HG03196 (cell line): ENCODE data around the gene CCSER1.
"Not testable (repeated sequence)": the region's sequence is repeated elsewhere in the genome, so short reads cannot be mapped to it uniquely, and the experiment has no call there.

ENCODE experiments used
- ATAC-seq: cut with Tn5 transposase; IDR thresholded peaks from one replicate; pipeline ENCODE4 v1.9.1; 2021; ENCODE audit not compliant: unreplicated experiment

CCSER1 gene

DNA sequence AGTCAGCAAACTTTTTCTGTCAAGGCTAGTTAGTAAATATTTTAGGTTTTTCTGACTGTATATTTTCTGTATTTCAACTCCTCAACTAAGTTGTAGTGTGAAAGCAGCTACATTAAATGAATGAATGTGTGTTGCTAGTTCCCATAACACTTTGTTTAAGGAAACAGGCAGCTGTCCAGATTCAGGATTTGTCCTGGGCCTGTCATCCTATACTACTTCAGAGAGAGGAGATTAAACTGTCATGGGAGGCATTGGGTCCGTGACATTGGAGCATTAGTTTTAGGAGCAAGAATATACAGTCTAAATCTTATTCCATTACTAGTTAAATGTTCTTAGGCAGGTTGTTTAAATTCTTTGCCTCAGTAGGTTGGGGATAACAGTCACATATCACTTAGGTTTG is 516.0 kb downstream of the CCSER1 start:
- ATAC-seq, result no peak

DNA sequence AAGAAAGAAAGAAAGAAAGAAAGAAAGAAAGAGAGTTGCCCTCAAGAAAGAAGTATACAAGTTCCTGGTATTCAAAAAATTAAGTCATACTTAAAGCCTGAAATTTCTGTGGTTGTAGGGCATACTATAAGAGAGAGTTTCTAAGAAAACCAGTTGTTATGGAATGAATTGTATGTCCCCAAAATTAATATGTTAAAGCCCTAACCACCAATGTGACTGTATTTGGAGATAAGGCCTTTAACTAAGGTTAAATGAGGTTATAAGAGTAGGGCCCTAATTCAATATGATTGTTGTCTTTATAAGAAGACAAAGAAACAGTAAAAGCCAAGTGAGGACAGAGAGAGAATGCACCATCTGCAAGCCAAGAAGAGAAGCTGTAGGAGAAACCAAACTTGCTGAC is 521.1 kb downstream of the CCSER1 start:
- ATAC-seq, result no peak

DNA sequence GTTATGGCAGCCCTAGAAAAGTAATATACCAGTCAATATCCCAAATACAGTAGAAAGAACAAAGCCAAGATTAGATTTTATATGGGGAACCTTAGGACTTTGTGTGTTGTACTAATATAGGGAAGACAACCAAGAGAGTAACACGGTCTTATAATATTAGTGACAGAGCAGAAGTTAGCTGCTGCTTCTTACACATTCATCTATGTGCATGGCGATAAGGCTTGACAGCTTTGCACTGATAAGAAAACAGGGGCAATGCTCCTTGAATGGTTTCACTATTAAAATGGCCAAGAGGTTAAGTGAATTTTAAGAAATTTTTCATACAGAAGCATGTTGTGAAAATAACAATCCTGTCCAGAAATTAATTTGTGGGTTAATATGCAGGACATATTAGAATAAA is 521.6 kb downstream of the CCSER1 start:
- ATAC-seq, result no peak

- no peak for ATAC-seq
Observed at GRCh38 chr4:90660672-90661071, 533.5 kb downstream of the CCSER1 start.

GRCh38 chr4:90670183-90670582 is 543.0 kb downstream of the CCSER1 start:
- ATAC-seq, result no peak

- ATAC-seq, result no peak
Observed at GRCh38 chr4:90689739-90690138, 562.5 kb downstream of the CCSER1 start.

- no peak for ATAC-seq
Observed at GRCh38 chr4:90695411-90695810, 568.2 kb downstream of the CCSER1 start.

GRCh38 chr4:90705501-90705900 is 578.3 kb downstream of the CCSER1 start:
- not testable (repeated sequence) for ATAC-seq

GRCh38 chr4:90715242-90715641 is 588.0 kb downstream of the CCSER1 start:
- ATAC-seq, result no peak

GRCh38 chr4:90718931-90719330 is 591.7 kb downstream of the CCSER1 start:
- ATAC-seq, result no peak

DNA sequence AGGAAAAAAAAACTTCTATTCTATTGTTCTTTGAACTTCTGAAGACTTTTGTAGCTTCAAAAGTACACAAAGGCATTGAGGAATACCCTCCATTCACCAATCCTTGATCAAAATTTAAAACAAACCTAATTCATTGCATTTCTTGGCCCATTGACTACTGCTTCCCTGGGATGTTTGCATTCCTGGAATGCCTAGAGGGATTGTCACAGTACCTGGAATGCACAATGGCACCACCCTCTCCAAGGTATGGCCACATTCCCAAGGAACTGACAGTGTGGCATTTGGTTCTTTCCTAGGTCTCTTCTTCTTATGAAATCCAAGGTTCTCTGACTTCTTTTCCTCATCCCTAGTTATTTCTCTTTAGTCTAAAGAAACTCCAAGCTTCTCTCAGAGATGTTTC is 600.7 kb downstream of the CCSER1 start:
- no peak for ATAC-seq

- no peak for ATAC-seq
Observed at GRCh38 chr4:90730752-90731151, 603.6 kb downstream of the CCSER1 start.

GRCh38 chr4:90733211-90733610 is 606.0 kb downstream of the CCSER1 start:
- ATAC-seq, result no peak

DNA sequence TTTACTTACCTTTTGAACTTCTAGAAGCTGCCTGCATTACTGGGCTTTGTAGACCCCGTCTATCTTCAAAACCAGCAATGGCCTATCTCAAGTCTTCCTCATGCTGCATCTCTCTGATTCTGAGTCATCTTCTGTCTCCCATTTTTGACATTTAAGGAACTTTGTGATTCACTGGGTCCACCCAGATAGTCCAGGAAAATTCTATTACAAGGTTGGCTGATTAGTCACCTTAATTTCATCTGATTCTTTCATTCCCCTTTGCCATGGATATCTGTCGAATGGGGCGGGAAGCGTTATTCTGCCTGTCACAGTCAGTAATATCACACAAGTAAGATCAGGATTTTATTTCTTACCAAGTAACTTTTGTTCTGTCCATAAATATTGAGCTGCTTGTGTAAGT is 618.0 kb downstream of the CCSER1 start:
- no peak for ATAC-seq

DNA sequence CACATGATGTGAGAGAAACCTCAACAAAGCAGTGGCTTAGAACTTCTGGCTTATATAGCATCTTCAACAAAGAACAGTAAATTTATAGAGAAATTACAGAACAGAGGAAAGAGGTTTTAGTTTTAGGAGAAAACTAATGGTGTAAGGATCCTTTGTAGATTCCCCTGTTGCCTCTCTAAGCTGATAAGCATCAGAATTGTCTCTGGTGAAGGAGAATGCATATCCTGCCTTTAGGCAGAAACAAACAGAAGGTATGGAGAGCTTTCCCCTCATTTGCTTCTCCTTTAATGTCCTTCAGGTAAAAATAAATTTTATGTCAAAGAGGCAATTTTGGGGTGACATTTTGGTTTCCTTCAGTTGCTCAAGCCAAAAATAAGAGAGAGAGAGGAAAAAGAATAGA is 625.9 kb downstream of the CCSER1 start:
- no peak for ATAC-seq

GRCh38 chr4:90757534-90758060 is 630.4 kb downstream of the CCSER1 start:
- no peak for ATAC-seq

DNA sequence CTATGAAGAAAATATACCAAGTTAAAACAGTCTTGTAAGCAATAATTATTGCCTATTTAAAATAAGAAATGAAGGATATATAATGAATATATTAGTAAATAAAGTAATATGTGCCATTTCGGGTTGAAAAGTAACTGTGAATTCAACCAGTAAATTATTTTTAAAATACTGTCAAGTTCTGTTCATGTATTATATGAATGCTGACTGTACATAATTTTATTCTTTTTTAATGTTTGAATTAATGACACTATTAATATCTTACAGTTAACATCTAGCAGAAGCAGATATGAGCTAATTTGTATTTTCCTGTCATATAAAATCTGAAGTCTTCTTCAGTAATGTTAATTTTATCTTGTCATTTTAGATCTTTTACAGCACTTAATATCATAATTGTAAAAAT is 632.9 kb downstream of the CCSER1 start:
- ATAC-seq, result no peak

GRCh38 chr4:90766837-90767236 is 639.6 kb downstream of the CCSER1 start:
- no peak for ATAC-seq

DNA sequence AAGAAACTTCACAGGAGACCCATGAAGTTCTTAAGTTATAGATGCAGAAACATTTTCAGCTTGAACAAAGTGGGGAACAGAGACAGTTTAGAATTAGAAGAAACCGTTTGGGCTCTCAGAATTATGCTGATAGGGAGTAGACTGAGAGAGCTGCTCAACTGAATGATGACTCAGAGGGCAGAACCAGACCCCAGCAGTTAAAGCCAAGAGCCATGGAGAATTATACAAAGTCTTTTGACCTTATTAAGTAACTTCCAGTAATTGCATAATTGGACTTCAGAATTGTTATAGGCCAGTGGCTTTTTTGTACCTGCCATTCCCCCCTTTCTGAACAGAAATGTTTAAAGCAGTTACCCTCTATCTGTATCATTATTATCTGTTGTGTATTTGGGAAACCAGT is 642.1 kb downstream of the CCSER1 start:
- ATAC-seq, result no peak

DNA sequence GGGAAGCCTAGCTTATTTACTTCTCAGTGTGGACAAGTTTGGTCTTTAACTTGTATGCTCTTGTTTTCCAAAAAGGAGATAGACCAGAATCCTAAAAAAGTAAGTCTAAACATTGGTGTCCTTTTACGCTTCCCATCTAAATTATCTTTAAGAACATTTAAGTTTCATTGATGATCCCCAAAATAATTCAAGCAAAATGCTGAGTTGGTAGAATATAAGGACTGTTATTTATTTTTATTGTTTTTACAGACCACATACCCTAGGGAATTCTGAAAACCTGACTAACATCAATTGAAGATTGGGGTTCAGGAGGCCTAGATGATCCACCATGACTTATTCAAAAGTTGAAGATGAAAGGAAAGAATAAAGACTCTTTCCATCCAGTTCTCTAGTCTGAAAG is 653.0 kb downstream of the CCSER1 start:
- no peak for ATAC-seq

- ATAC-seq, result no peak
Observed at GRCh38 chr4:90786602-90787001, 659.4 kb downstream of the CCSER1 start.

DNA sequence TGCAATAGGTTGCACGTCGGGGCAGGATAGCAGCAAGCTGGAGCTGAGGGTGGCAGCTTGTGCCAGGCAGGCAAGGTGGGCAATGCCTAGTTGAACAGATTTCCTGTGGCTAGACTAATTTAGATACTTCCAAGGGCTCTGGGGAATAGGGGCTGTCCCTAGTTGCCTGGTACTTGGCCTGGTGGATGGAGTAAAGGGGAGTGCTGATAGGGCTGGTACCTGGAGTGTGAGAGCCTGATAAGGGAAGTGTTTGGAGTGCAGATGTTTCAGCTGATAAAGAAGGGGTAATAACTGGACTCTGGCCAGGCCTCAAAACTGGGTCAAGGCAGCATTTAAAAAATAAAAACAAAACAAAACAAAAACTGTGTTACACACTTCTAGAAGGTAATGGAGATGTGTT is 665.5 kb downstream of the CCSER1 start:
- ATAC-seq, result no peak

- no peak for ATAC-seq
Observed at GRCh38 chr4:90798948-90799347, 671.8 kb downstream of the CCSER1 start.

- ATAC-seq, result no peak
Observed at GRCh38 chr4:90799895-90800294, 672.7 kb downstream of the CCSER1 start.
